ENCODE data around the gene ADRA2C.

ADRA2C gene

DNA sequence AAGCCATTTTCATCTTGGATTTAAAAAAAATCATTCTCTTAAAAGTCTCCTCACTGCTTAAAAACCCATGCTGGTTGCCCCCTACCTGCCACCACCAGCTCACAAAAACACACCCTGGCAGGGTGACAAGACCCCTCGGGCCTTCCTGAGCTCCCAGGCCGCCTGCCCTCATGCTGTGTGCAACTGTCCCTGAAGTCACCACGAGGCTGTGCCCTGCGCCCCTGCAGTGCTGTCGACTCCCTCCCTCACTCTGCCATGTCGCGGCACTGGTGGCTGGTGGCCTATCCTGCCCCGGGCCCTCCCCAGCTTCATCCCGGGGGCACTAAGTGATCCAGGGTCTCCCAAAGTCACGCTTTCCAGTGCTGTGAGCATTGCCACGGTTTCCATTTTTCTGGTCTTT, 46.3 kb upstream of the ADRA2C start:
- TF ChIP-seq ELF4 (IDR thresholded peaks at IDR 0.05) (no peak), BHLHE40 (IDR thresholded peaks at IDR 0.05; ENCODE audit: borderline replicate concordance) (no peak), NFRKB (IDR thresholded peaks at IDR 0.05) (no peak), FOXM1 (IDR thresholded peaks at IDR 0.05; ENCODE audit: borderline replicate concordance) (no peak), SP1 (IDR thresholded peaks at IDR 0.05) (no peak), FOXA1 (IDR thresholded peaks at IDR 0.05) (no peak), LEF1 (IDR thresholded peaks at IDR 0.05; ENCODE audit: borderline replicate concordance) (no peak), TARDBP (IDR thresholded peaks at IDR 0.05) (no peak), SUZ12 (IDR thresholded peaks at IDR 0.05) (no peak), ZNF384 (IDR thresholded peaks at IDR 0.05) (no peak), CTBP1 (IDR thresholded peaks at IDR 0.05; ENCODE audit: borderline replicate concordance) (no peak), HDGF (IDR thresholded peaks at IDR 0.05; ENCODE audit: borderline replicate concordance) (no peak)
- TF ChIP-seq, protein P1, sequence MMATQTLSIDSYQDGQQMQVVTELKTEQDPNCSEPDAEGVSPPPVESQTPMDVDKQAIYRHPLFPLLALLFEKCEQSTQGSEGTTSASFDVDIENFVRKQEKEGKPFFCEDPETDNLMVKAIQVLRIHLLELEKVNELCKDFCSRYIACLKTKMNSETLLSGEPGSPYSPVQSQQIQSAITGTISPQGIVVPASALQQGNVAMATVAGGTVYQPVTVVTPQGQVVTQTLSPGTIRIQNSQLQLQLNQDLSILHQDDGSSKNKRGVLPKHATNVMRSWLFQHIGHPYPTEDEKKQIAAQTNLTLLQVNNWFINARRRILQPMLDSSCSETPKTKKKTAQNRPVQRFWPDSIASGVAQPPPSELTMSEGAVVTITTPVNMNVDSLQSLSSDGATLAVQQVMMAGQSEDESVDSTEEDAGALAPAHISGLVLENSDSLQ (IDR thresholded peaks at IDR 0.05), result no peak
- POLR2A ChIA-PET, result no interaction called here
- CTCF ChIA-PET, result no interaction called here
- no peak for DNase-seq (ENCODE audit: extremely low spot score)

DNA sequence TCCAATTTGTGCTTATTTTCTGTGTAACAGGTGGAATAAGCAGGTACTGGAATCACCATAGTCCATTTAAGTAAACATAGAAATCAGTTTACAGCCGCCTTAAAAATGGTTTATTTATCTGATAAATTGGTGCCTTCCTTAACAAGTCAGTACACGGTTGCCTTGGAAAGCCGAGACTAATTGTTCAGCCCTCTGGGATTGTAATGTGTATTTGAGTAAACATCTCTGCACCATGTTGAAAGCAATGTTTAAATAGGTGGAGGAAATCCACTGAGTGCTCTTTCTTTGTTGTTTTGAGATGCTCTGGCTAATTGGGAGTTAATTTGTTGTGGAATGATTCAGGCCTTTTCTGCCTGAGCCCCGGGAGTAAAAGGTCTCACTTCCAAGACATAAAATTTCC, 45.7 kb upstream of the ADRA2C start:
- ChIA-PET POLR2A (no interaction called here), CTCF (no interaction called here)
- TF ChIP-seq FOXM1 (IDR thresholded peaks at IDR 0.05; ENCODE audit: borderline replicate concordance) (no peak), SP1 (IDR thresholded peaks at IDR 0.05) (no peak), TARDBP (IDR thresholded peaks at IDR 0.05) (no peak), NFRKB (IDR thresholded peaks at IDR 0.05) (no peak), L3MBTL2 (conservative IDR thresholded peaks at IDR 0.05) (no peak), ELF4 (IDR thresholded peaks at IDR 0.05) (no peak), HDGF (IDR thresholded peaks at IDR 0.05; ENCODE audit: borderline replicate concordance) (no peak), BHLHE40 (IDR thresholded peaks at IDR 0.05; ENCODE audit: borderline replicate concordance) (no peak), ZNF384 (IDR thresholded peaks at IDR 0.05) (no peak), ARNT (IDR thresholded peaks at IDR 0.05) (no peak), FOXK2 (IDR thresholded peaks at IDR 0.05) (no peak), SUZ12 (IDR thresholded peaks at IDR 0.05) (no peak)
- TF ChIP-seq, protein P1 (IDR thresholded peaks at IDR 0.05), result no peak

DNA sequence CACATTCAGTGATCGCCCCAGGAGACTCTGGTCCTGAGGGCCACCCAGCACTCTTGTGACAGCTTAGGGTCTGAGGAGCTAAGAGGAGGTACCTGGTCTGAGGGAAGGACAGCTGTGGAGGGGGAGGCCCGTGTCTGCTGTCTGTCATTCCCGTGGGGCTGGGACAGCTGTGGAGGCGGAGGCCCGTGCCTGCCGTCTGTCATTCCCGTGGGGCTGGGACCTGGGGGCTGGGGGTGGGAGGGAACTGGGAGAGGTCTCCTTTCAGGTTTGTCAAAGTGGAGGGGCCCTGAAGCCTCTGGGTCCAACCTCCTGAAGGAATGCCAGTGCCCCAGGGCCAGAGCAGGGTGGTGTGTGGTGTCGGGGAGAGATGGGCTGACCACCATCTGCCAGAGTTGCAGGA, 45.0 kb upstream of the ADRA2C start:
- ChIA-PET CTCF (no interaction called here), POLR2A (no interaction called here)
- no peak for DNase-seq (ENCODE audit: extremely low spot score)
- TF ChIP-seq NFRKB (IDR thresholded peaks at IDR 0.05) (no peak), FOXK2 (IDR thresholded peaks at IDR 0.05) (no peak), L3MBTL2 (conservative IDR thresholded peaks at IDR 0.05) (no peak)

More for the DNA sequence above, 45.7 kb upstream of the ADRA2C start:
- no peak for DNase-seq (ENCODE audit: extremely low spot score)

DNA sequence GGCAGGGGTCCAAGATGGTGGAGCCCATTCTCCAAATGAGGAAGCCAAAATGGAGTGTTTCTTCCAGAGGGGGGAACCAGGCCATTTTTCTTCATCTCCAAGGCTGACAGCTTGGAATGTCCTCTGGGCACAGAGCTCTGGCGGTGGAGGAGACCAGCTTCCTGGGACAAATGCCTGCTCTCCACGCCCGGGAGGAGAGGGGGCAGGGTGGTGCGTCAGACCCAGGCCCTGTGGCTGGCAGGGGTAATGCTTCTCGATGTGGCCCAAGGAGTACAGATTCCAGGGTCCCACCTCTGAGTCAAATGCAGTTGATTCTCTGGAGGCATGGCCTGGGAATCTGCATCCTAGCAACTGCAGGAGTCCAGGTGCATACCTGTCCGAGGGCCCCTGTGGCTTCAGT, 44.6 kb upstream of the ADRA2C start:
- CTCF ChIA-PET, result no interaction called here
- no peak for TF ChIP-seq CTBP1 (IDR thresholded peaks at IDR 0.05; ENCODE audit: borderline replicate concordance)
- no peak for TF ChIP-seq BHLHE40 (IDR thresholded peaks at IDR 0.05; ENCODE audit: borderline replicate concordance)
- no peak for TF ChIP-seq HDGF (IDR thresholded peaks at IDR 0.05; ENCODE audit: borderline replicate concordance)
- no peak for TF ChIP-seq LEF1 (IDR thresholded peaks at IDR 0.05; ENCODE audit: borderline replicate concordance)
- TF ChIP-seq ARNT (IDR thresholded peaks at IDR 0.05), result no peak
- no peak for TF ChIP-seq FOXK2 (IDR thresholded peaks at IDR 0.05)
- TF ChIP-seq, protein P1 (IDR thresholded peaks at IDR 0.05), result no peak
- TF ChIP-seq FOXM1 (IDR thresholded peaks at IDR 0.05; ENCODE audit: borderline replicate concordance), result no peak
- no peak for TF ChIP-seq L3MBTL2 (conservative IDR thresholded peaks at IDR 0.05)
- TF ChIP-seq NFRKB (IDR thresholded peaks at IDR 0.05), result no peak
- no peak for TF ChIP-seq TARDBP (IDR thresholded peaks at IDR 0.05)
- no peak for TF ChIP-seq SUZ12 (IDR thresholded peaks at IDR 0.05)
- TF ChIP-seq ZNF384 (IDR thresholded peaks at IDR 0.05), result no peak
- no peak for TF ChIP-seq FOXA1 (IDR thresholded peaks at IDR 0.05)
- no peak for DNase-seq (ENCODE audit: extremely low spot score)
- POLR2A ChIA-PET, result no interaction called here

DNA sequence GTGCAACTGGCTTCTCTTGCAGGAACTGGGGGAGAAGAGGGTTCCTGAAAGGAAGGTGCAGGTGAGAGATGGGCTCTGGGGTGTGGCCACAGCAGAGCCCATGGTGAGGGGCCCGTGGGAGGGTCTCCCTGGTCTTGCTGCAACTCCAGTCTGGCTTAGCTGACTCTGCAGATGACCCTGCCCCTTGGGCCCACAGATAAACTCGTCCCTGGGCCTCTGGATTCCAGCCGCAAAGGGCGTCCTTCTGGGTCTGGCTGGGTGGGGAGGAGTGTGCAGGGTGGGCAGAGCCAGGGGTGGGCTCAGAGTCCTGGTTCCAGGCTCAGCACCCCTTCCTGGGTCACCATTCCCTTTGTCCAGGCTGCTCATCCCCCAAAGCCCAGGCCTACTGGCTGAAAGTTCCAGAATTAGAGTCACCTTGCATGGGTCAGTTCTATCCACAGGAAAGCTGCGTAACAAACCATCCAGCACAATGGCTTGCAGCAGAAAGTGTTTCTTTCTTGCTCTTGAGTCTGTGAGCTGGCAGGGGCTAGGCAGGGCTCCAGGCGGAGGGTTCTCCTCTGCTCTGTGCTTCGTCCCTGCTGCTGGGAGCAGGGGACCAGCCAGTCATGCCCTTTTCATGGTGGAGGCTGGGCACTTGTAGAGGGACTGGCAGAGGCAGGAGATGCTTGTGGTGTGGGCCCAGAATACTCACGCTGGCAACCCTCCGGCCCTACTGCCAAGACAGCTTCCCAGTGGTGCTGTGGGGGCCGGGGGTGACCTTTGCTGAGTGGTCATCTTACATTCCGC, 43.5 kb upstream of the ADRA2C start:
- CTCF ChIA-PET, result no interaction called here
- TF ChIP-seq HDGF (IDR thresholded peaks at IDR 0.05; ENCODE audit: borderline replicate concordance), result no peak
- no peak for TF ChIP-seq FOXK2 (IDR thresholded peaks at IDR 0.05)
- TF ChIP-seq BHLHE40 (IDR thresholded peaks at IDR 0.05; ENCODE audit: borderline replicate concordance), result no peak
- no peak for TF ChIP-seq FOXA1 (IDR thresholded peaks at IDR 0.05)
- TF ChIP-seq TARDBP (IDR thresholded peaks at IDR 0.05), result no peak
- no peak for TF ChIP-seq LEF1 (IDR thresholded peaks at IDR 0.05; ENCODE audit: borderline replicate concordance)
- TF ChIP-seq ELF4 (IDR thresholded peaks at IDR 0.05), result no peak
- no peak for TF ChIP-seq L3MBTL2 (conservative IDR thresholded peaks at IDR 0.05)

DNA sequence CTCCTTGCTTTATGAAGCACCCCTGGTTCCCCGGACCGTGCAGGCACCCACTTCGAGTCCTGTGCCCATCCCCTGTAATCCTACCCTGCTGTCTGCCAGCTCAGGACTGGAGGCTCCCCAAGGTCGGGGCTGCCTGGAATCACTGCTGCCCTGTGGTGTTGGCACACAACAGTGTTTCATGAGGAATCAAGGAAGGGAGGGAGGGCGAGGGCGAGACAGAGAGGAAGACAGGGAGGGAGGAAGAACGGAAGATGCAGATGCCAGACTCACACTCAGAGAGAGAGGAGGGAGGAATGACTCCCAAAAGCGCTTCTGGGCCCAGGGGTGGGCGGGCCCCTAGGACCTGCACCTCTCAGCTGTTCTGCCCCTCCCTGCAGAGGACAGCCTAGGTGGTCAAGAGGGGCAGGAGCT, 42.9 kb upstream of the ADRA2C start:
- TF ChIP-seq ELF4 (IDR thresholded peaks at IDR 0.05) (no peak), FOXM1 (IDR thresholded peaks at IDR 0.05; ENCODE audit: borderline replicate concordance) (no peak), LEF1 (IDR thresholded peaks at IDR 0.05; ENCODE audit: borderline replicate concordance) (no peak), FOXA1 (IDR thresholded peaks at IDR 0.05) (no peak), BHLHE40 (IDR thresholded peaks at IDR 0.05; ENCODE audit: borderline replicate concordance) (no peak), NFRKB (IDR thresholded peaks at IDR 0.05) (no peak), TARDBP (IDR thresholded peaks at IDR 0.05) (no peak), HDGF (IDR thresholded peaks at IDR 0.05; ENCODE audit: borderline replicate concordance) (no peak), L3MBTL2 (conservative IDR thresholded peaks at IDR 0.05) (no peak), FOXK2 (IDR thresholded peaks at IDR 0.05) (no peak), SUZ12 (IDR thresholded peaks at IDR 0.05) (no peak), ZNF384 (IDR thresholded peaks at IDR 0.05) (no peak), ARNT (IDR thresholded peaks at IDR 0.05) (no peak), CTBP1 (IDR thresholded peaks at IDR 0.05; ENCODE audit: borderline replicate concordance) (no peak), SP1 (IDR thresholded peaks at IDR 0.05) (no peak)
- TF ChIP-seq, protein P1 (IDR thresholded peaks at IDR 0.05), result no peak
- ChIA-PET POLR2A (no interaction called here), CTCF (no interaction called here)
- no peak for DNase-seq (ENCODE audit: extremely low spot score)

More for the DNA sequence above, 43.5 kb upstream of the ADRA2C start:
- POLR2A ChIA-PET, result no interaction called here
- DNase-seq (ENCODE audit: extremely low spot score), result no peak
